Cardiac muscle cell (in vitro differentiated cells and primary cell): Measurements from ENCODE around the gene FOXK1. TPM values are rescaled to one million over a fixed set of nuclear protein-coding genes. Genes with fewer than 3 reads are reported as not detected.
"Not testable (repeated sequence)": the region's sequence is repeated elsewhere in the genome, so short reads cannot be mapped to it uniquely, and the experiment has no call there.

Experiments used
- DNase-seq, 2 donors: peaks; one replicate each; pipeline versions ENCODE4 v3.0.0 to v3.0.0-alpha.2; 2010 to 2017; ENCODE audit warnings: low read depth in 1 of 2, low spot score in 1 of 2
- H3K27ac ChIP-seq: fragments of 200-600 bp; sonication (generic); 2 replicates; pipeline ENCODE4 v1.5.1; 2016
- H3K27me3 ChIP-seq: fragments of 200-600 bp; sonication (generic); 2 replicates; pipeline ENCODE4 v1.6.0; 2016; ENCODE audit warnings: control low read depth
- H3K36me3 ChIP-seq: fragments of 200-600 bp; sonication (generic); 2 replicates; pipeline ENCODE4 v1.5.1; 2016; ENCODE audit warnings: control low read depth
- H3K4me1 ChIP-seq: fragments of 200-600 bp; sonication (generic); 2 replicates; pipeline ENCODE4 v1.8.1; 2017; ENCODE audit warnings: low read depth, mild to moderate bottlenecking, mixed run types
- H3K4me3 ChIP-seq: fragments of 200-600 bp; sonication (generic); 2 replicates; pipeline ENCODE4 v1.5.1; 2016; ENCODE audit warnings: mild to moderate bottlenecking
- H3K9me3 ChIP-seq: fragments of 200-600 bp; sonication (generic); 2 replicates; pipeline ENCODE4 v1.5.1; 2017; ENCODE audit warnings: low read depth, mild to moderate bottlenecking, control low read depth
- polyA plus RNA-seq: library from polyadenylated mRNA; unstranded; fragments of >200 nt; fragmentation: Nextera tagmentation; extraction: Ambion mirVana; gene quantifications from 2 replicates; pipeline ENCODE4 v1.2.1, GENCODE V29; 2016
- total RNA-seq: library from RNA; depleted of rRNA; stranded (reverse); fragments of >200 nt; gene quantifications from 2 replicates; pipeline ENCODE4 v1.2.3, GENCODE V29; 2016
- TF ChIP-seq, protein P1 (sequence below): IDR thresholded peaks from 2 replicates; pipeline ENCODE4 v1.5.1; 2012; ENCODE audit warnings: low read depth, mild to moderate bottlenecking, low read length

Gene FOXK1
- total and polyA plus RNA-seq, 2 experiments from 2014 or later, result 8.7 to 55.0 TPM

DNA sequence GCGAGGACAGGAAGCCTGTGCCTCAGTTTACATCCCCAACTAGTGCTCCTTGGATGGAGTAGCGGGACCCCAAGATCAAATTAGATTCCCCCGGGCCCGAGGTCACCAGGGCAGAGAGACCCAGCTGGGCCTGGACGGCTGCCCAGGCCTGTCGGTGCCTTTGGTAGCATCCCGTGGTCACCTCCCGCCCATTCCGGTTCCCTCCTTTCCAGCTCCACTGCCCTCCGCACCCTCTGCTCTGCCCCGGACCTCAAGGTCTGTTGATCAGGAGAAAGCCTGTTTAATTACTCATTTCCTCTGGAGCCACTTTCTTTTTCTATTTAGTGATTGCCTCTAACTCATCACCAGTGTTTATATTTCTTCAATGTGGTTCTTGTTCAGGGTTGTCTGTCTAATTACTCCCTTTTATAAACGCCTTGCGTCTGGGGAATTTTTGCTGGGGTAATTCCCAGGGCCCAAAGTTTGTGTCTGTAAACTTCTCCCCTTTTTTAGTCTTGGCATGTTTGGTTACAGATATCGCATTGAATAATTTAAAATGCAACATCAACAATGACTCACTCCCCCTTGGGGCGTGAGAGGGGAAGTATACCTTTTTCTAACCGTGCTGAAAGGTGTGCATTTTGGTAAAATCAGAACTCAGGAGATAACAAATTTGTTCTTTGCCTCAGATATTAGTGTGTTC, 1.9 kb downstream of the FOXK1 start:
- H3K9me3 ChIP-seq, result no peaks in the 10 kb centered on the region
- H3K27me3 ChIP-seq, result peaks cover 6% of the 10 kb centered on the region
- H3K36me3 ChIP-seq, result no peaks in the 10 kb centered on the region
- H3K4me1 ChIP-seq, result no peaks in the 10 kb centered on the region
- TF ChIP-seq, protein P1, sequence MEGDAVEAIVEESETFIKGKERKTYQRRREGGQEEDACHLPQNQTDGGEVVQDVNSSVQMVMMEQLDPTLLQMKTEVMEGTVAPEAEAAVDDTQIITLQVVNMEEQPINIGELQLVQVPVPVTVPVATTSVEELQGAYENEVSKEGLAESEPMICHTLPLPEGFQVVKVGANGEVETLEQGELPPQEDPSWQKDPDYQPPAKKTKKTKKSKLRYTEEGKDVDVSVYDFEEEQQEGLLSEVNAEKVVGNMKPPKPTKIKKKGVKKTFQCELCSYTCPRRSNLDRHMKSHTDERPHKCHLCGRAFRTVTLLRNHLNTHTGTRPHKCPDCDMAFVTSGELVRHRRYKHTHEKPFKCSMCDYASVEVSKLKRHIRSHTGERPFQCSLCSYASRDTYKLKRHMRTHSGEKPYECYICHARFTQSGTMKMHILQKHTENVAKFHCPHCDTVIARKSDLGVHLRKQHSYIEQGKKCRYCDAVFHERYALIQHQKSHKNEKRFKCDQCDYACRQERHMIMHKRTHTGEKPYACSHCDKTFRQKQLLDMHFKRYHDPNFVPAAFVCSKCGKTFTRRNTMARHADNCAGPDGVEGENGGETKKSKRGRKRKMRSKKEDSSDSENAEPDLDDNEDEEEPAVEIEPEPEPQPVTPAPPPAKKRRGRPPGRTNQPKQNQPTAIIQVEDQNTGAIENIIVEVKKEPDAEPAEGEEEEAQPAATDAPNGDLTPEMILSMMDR, result peak; percentile 18
- DNase-seq, result peak; percentile 25 to 64
- H3K27ac ChIP-seq, result peak overlapping the region; percentile 84
- peak overlapping the region; percentile 97 for H3K4me3 ChIP-seq

GRCh38 chr7:4684846-4685245, 2.8 kb downstream of the FOXK1 start:
- DNase-seq, result no peak
- Histone ChIP-seq H3K4me3 (peak overlapping the region; percentile 97), H3K27me3 (peaks cover 6% of the 10 kb centered on the region), H3K36me3 (no peaks in the 10 kb centered on the region), H3K4me1 (no peaks in the 10 kb centered on the region), H3K9me3 (no peaks in the 10 kb centered on the region), H3K27ac (peak overlapping the region; percentile 43)
- TF ChIP-seq, protein P1, result no peak

DNA sequence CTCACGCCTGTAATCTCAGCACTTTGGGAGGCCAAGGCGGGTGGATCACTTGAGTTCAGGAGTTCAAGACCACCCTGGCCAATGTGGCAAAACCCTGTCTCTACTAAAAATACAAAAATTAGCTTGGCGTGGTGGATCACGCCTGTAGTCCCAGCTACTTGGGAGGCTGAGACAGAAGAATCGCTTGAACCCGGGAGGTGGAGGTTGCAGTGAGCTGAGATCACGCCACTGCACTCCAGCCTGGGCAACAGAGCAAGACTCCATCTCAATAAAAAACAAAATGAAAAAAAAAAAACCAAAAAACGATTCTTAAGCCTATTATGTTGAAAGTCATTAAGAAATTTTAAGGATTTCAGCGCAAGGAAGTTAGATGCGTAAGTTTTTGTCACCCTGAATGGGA, 3.6 kb downstream of the FOXK1 start:
- H3K27me3 ChIP-seq, H3K27ac ChIP-seq, DNase-seq, H3K4me1 ChIP-seq, H3K36me3 ChIP-seq, H3K9me3 ChIP-seq, H3K4me3 ChIP-seq: not testable (repeated sequence)

GRCh38 chr7:4687956-4688355, 5.9 kb downstream of the FOXK1 start:
- Histone ChIP-seq H3K27ac (no peak overlapping the region), H3K36me3 (no peaks in the 10 kb centered on the region), H3K4me1 (no peaks in the 10 kb centered on the region), H3K4me3 (no peak overlapping the region), H3K27me3 (no peaks in the 10 kb centered on the region), H3K9me3 (no peaks in the 10 kb centered on the region)
- TF ChIP-seq, protein P1, result no peak
- no peak for DNase-seq

- H3K36me3 ChIP-seq, result no peaks in the 10 kb centered on the region
- no peak overlapping the region for H3K4me3 ChIP-seq
- H3K9me3 ChIP-seq, result no peaks in the 10 kb centered on the region
- H3K27ac ChIP-seq, result no peak overlapping the region
- DNase-seq, result no peak
- H3K4me1 ChIP-seq, result no peaks in the 10 kb centered on the region
- no peaks in the 10 kb centered on the region for H3K27me3 ChIP-seq
- TF ChIP-seq, protein P1, result no peak
These were observed 7.1 kb downstream of the FOXK1 start for GRCh38 chr7:4689151-4689550.

GRCh38 chr7:4689668-4690067, 7.6 kb downstream of the FOXK1 start:
- Histone ChIP-seq H3K27ac (no peak overlapping the region), H3K4me1 (no peaks in the 10 kb centered on the region), H3K27me3 (no peaks in the 10 kb centered on the region), H3K36me3 (no peaks in the 10 kb centered on the region), H3K9me3 (no peaks in the 10 kb centered on the region), H3K4me3 (no peak overlapping the region)
- TF ChIP-seq, protein P1, result no peak
- DNase-seq, result no peak
